ENCODE results near the gene ROGDI.

The ROGDI gene

DNA sequence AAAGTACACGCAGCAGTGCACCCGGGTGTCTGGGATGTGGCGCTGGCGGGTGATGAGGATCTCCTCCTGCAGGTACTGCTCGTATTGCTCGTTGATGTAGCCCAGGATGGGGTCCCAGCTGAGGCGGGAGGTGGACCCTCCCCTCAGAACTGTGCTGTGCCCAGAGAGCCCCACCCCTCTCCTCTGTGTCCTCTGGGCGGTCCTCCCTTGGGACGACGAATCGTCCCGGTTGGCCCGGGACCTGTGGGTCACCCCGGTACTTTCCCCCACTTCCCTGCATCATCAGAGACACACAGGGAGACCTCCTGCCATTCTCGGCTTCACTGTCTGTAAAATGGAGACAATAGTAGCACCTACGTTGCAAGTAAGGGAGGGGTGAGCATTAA is 18.5 kb downstream of the ROGDI start:
- H3K9me3 ChIP-seq (ENCODE audit: control extremely low read depth in 1 of 5, control insufficient read depth in 4 of 5, insufficient read depth in 2 of 5, low read depth in 1 of 5, low read length in 4 of 5): no peaks in the 10 kb centered on the region
- POLR2A ChIA-PET: no interaction called here
- WGBS (ENCODE audit: insufficient coverage): 85% methylated on average over 12 of the region's 16 CpGs
- no peak overlapping the region for H3K27ac ChIP-seq (ENCODE audit: insufficient read depth in 1 of 2, low read depth in 1 of 2, low read length in 2 of 2, poor library complexity in 1 of 2, severe bottlenecking in 2 of 2)
- H3K27me3 ChIP-seq (replicated peaks in 2 of 5; ENCODE audit: control insufficient read depth in 4 of 5, insufficient read depth in 5 of 5, low read length in 4 of 5): no peaks in the 10 kb centered on the region
- CTCF ChIA-PET: no interaction called here
- H3K36me3 ChIP-seq (ENCODE audit: control insufficient read depth in 4 of 4, insufficient read depth in 4 of 4, low read length in 3 of 4): no peaks in the 10 kb centered on the region
- no peaks in the 10 kb centered on the region for H3K4me1 ChIP-seq (ENCODE audit: control extremely low read depth in 1 of 4, control insufficient read depth in 4 of 4, insufficient read depth in 4 of 4, low read length in 3 of 4)
- no peak for DNase-seq
- no peak overlapping the region for H3K4me3 ChIP-seq (ENCODE audit: control insufficient read depth in 1 of 7, extremely low read depth in 1 of 7, insufficient read depth in 4 of 7, low read depth in 2 of 7, low read length in 6 of 7)

DNA sequence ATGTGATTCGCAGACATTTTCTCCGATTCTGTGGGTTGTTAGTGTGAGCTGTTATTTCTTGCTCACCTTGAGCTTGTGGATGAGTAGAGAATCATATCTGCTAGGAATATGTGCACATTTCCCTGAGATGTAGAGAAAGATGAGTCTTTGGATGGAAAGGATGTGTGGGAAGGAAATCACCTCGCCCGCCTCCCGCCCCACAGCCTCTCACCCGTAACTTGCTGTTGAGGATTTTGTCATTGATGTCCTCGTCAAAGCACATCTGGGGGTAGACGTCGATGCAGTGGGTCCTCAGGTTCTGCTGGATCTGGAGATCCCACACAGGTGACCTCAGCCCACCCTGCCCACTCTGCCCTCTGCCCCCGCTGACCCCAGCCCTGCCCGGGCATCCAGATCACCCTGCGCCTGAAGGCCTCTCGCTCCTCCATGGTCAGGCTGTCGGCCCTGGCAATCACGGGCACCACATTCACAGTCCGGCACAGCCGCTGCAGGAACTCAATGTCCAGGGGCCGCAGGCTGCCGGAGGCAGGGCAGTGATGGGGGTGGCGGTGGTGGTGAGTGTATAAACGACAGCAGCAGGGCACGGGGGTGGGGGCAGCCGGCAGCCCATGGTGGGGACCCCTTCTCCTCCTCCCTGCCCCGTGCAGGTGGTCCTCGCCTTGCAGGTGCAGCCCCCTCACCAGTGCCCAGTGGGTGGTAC is 19.0 kb downstream of the ROGDI start:
- DNase-seq: no peak
- CTCF ChIA-PET: interaction anchor here (0.6 kb wide), 1 partner anchor 9 kb away, joined by 3 read pairs; no protein-coding TSS in a partner anchor
- POLR2A ChIA-PET: no interaction called here
- WGBS (ENCODE audit: insufficient coverage): 96% methylated on average over 10 of the region's 25 CpGs
- no peak overlapping the region for H3K27ac ChIP-seq (ENCODE audit: insufficient read depth in 1 of 2, low read depth in 1 of 2, low read length in 2 of 2, poor library complexity in 1 of 2, severe bottlenecking in 2 of 2)
- H3K36me3 ChIP-seq (ENCODE audit: control insufficient read depth in 4 of 4, insufficient read depth in 4 of 4, low read length in 3 of 4): no peaks in the 10 kb centered on the region
- no peaks in the 10 kb centered on the region for H3K27me3 ChIP-seq (replicated peaks in 2 of 5; ENCODE audit: control insufficient read depth in 4 of 5, insufficient read depth in 5 of 5, low read length in 4 of 5)
- H3K9me3 ChIP-seq (ENCODE audit: control extremely low read depth in 1 of 5, control insufficient read depth in 4 of 5, insufficient read depth in 2 of 5, low read depth in 1 of 5, low read length in 4 of 5): no peaks in the 10 kb centered on the region
- H3K4me1 ChIP-seq (ENCODE audit: control extremely low read depth in 1 of 4, control insufficient read depth in 4 of 4, insufficient read depth in 4 of 4, low read length in 3 of 4): no peaks in the 10 kb centered on the region
- H3K4me3 ChIP-seq (ENCODE audit: control insufficient read depth in 1 of 7, extremely low read depth in 1 of 7, insufficient read depth in 4 of 7, low read depth in 2 of 7, low read length in 6 of 7): no peak overlapping the region

DNA sequence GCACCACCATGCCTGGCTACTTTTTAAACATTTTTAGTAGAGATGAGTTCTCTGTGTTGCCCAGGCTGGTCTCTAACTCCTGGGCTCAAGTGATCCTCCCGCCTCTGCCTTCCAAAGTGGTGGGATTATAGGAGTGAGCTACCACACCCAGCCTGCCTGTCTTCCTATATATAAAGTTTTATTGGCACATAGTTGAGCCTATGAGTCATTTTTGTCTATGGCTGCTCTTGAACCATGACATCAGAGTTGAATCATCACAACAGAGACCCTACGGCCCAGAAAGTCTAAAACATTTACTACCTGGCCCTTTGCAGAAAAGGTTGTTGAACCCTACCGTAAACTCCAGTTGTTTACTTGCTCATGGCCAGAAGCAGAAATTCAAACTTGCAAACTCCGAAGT is 22.2 kb downstream of the ROGDI start:
- WGBS (ENCODE audit: insufficient coverage): 97% methylated on average over 3 of the region's 4 CpGs
- Histone ChIP-seq H3K36me3 (ENCODE audit: control insufficient read depth in 4 of 4, insufficient read depth in 4 of 4, low read length in 3 of 4) (no peaks in the 10 kb centered on the region), H3K4me1 (ENCODE audit: control extremely low read depth in 1 of 4, control insufficient read depth in 4 of 4, insufficient read depth in 4 of 4, low read length in 3 of 4) (no peaks in the 10 kb centered on the region), H3K4me3 (ENCODE audit: control insufficient read depth in 1 of 7, extremely low read depth in 1 of 7, insufficient read depth in 4 of 7, low read depth in 2 of 7, low read length in 6 of 7) (no peak overlapping the region), H3K27me3 (replicated peaks in 2 of 5; ENCODE audit: control insufficient read depth in 4 of 5, insufficient read depth in 5 of 5, low read length in 4 of 5) (no peaks in the 10 kb centered on the region), H3K9me3 (ENCODE audit: control extremely low read depth in 1 of 5, control insufficient read depth in 4 of 5, insufficient read depth in 2 of 5, low read depth in 1 of 5, low read length in 4 of 5) (no peaks in the 10 kb centered on the region), H3K27ac (ENCODE audit: insufficient read depth in 1 of 2, low read depth in 1 of 2, low read length in 2 of 2, poor library complexity in 1 of 2, severe bottlenecking in 2 of 2) (no peak overlapping the region)
- DNase-seq: no peak
- CTCF ChIA-PET: no interaction called here
- POLR2A ChIA-PET: no interaction called here

DNA sequence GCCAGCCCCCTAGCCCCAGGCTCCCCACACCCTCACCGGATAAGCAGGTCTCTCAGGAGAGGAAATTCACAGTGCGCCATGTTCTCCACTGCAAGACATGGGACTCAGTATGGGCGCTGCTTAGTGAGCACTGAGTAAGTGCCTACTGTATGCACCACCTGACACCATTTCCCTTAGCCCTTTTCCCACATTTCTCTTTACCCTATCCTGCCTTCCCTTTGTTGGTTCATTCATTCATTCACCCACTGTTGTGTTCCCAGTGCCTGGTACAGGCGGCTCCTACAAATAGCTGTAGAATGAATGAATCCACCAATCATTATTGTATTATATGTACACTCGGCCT is 24.4 kb downstream of the ROGDI start:
- CTCF ChIA-PET: no interaction called here
- H3K4me3 ChIP-seq (ENCODE audit: control insufficient read depth in 1 of 7, extremely low read depth in 1 of 7, insufficient read depth in 4 of 7, low read depth in 2 of 7, low read length in 6 of 7): no peak overlapping the region
- DNase-seq: no peak
- H3K27me3 ChIP-seq (replicated peaks in 2 of 5; ENCODE audit: control insufficient read depth in 4 of 5, insufficient read depth in 5 of 5, low read length in 4 of 5): no peaks in the 10 kb centered on the region
- H3K27ac ChIP-seq (ENCODE audit: insufficient read depth in 1 of 2, low read depth in 1 of 2, low read length in 2 of 2, poor library complexity in 1 of 2, severe bottlenecking in 2 of 2): no peak overlapping the region
- POLR2A ChIA-PET: no interaction called here
- H3K36me3 ChIP-seq (ENCODE audit: control insufficient read depth in 4 of 4, insufficient read depth in 4 of 4, low read length in 3 of 4): no peaks in the 10 kb centered on the region
- H3K4me1 ChIP-seq (ENCODE audit: control extremely low read depth in 1 of 4, control insufficient read depth in 4 of 4, insufficient read depth in 4 of 4, low read length in 3 of 4): no peaks in the 10 kb centered on the region
- no peaks in the 10 kb centered on the region for H3K9me3 ChIP-seq (ENCODE audit: control extremely low read depth in 1 of 5, control insufficient read depth in 4 of 5, insufficient read depth in 2 of 5, low read depth in 1 of 5, low read length in 4 of 5)
- 100% methylated on average over 3 of the region's 5 CpGs for WGBS (ENCODE audit: insufficient coverage)

DNA sequence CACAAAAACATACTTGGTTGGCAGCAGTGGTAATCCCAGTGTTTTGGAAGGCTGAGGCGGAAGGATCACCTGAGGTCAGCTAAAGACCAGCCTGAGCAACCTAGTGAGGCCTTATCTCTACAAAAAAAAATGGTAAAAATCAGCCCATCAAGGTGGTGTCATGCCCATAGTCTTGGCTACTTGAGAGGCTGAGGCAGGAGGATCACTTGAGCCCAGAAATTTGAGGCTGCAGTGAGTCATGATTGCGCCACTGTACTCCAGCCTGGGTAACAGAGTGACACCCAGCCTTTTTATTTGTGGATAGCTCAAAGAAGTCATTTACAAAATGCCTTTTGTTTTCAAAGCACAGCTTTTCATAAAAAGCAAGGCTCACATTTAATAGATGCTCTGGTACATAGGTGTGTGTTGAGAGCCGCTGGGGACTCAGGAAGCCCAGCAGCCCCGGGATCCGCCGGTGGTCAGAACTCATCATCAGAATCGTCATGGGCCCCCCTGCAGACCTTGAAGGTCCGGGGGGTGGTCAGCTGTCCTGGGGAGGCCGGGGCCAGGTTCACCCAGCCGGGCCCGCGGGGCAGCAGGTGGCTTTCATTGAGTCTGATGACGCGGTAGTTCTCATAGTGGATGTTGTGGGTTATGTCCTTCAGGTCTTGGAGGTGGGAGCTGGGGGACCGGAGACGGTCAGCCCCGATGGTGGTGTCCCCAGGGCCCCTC is 24.9 kb downstream of the ROGDI start:
- Histone ChIP-seq H3K9me3 (ENCODE audit: control extremely low read depth in 1 of 5, control insufficient read depth in 4 of 5, insufficient read depth in 2 of 5, low read depth in 1 of 5, low read length in 4 of 5) (no peaks in the 10 kb centered on the region), H3K27me3 (replicated peaks in 2 of 5; ENCODE audit: control insufficient read depth in 4 of 5, insufficient read depth in 5 of 5, low read length in 4 of 5) (no peaks in the 10 kb centered on the region), H3K27ac (ENCODE audit: insufficient read depth in 1 of 2, low read depth in 1 of 2, low read length in 2 of 2, poor library complexity in 1 of 2, severe bottlenecking in 2 of 2) (no peak overlapping the region), H3K4me3 (ENCODE audit: control insufficient read depth in 1 of 7, extremely low read depth in 1 of 7, insufficient read depth in 4 of 7, low read depth in 2 of 7, low read length in 6 of 7) (no peak overlapping the region), H3K36me3 (ENCODE audit: control insufficient read depth in 4 of 4, insufficient read depth in 4 of 4, low read length in 3 of 4) (no peaks in the 10 kb centered on the region), H3K4me1 (ENCODE audit: control extremely low read depth in 1 of 4, control insufficient read depth in 4 of 4, insufficient read depth in 4 of 4, low read length in 3 of 4) (no peaks in the 10 kb centered on the region)
- CTCF ChIA-PET: no interaction called here
- POLR2A ChIA-PET: no interaction called here
- DNase-seq: no peak
- WGBS (ENCODE audit: insufficient coverage): 95% methylated on average over 14 of the region's 17 CpGs

DNA sequence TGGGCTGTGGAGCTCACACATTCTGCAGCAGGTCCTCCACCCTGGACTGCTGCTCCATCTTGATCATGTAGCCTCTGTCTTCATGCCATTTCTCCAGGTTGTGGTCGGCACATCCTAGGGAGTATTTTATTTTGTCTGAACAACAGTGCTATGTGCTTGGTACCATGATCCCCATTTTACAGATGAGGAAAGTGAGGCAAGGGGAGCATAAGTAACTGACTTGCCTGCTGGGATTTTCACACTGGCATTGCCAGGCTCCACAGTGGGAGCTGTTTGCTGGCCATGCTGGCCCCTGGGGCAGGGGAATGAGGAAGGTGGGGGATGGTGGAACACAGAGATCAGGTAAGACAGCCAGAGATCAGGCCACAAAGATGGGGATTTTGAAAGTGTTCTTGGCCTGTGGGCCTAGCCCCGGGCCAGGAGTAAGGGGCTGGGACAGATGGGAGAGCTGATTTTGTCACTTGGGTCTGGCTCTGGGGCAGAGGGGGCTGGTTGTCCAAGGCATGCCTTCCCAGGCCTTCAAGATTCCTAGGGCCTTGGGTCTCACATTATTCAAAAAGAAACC is 26.2 kb downstream of the ROGDI start:
- Histone ChIP-seq H3K27ac (ENCODE audit: insufficient read depth in 1 of 2, low read depth in 1 of 2, low read length in 2 of 2, poor library complexity in 1 of 2, severe bottlenecking in 2 of 2) (no peak overlapping the region), H3K4me3 (ENCODE audit: control insufficient read depth in 1 of 7, extremely low read depth in 1 of 7, insufficient read depth in 4 of 7, low read depth in 2 of 7, low read length in 6 of 7) (no peak overlapping the region), H3K4me1 (ENCODE audit: control extremely low read depth in 1 of 4, control insufficient read depth in 4 of 4, insufficient read depth in 4 of 4, low read length in 3 of 4) (no peaks in the 10 kb centered on the region), H3K36me3 (ENCODE audit: control insufficient read depth in 4 of 4, insufficient read depth in 4 of 4, low read length in 3 of 4) (no peaks in the 10 kb centered on the region), H3K9me3 (ENCODE audit: control extremely low read depth in 1 of 5, control insufficient read depth in 4 of 5, insufficient read depth in 2 of 5, low read depth in 1 of 5, low read length in 4 of 5) (no peaks in the 10 kb centered on the region), H3K27me3 (replicated peaks in 2 of 5; ENCODE audit: control insufficient read depth in 4 of 5, insufficient read depth in 5 of 5, low read length in 4 of 5) (no peaks in the 10 kb centered on the region)
- ChIA-PET CTCF (no interaction called here), POLR2A (no interaction called here)
- 94% methylated on average over 2 of the region's 2 CpGs for WGBS (ENCODE audit: insufficient coverage)
- no peak for DNase-seq

DNA sequence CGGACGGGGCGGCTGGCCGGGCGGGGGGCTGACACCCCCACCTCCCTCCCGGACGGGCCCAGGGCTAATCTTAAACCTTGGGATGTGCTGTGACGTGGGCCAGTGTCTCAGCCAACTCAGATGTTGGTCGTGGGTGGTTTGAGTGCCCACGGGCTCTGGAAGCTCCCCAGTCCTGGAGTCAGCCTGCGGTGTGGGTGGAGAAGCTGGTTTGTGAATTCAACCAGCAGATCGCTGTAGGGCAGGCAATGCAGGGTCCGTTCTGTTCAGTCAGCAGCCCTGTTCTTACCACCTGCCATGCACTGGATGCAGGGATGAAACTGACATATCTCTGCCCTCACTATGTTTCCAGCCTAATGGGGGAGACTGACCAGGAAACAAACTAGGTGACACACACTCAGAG is 27.4 kb downstream of the ROGDI start:
- no peak for DNase-seq
- Histone ChIP-seq H3K9me3 (ENCODE audit: control extremely low read depth in 1 of 5, control insufficient read depth in 4 of 5, insufficient read depth in 2 of 5, low read depth in 1 of 5, low read length in 4 of 5) (no peaks in the 10 kb centered on the region), H3K27me3 (replicated peaks in 2 of 5; ENCODE audit: control insufficient read depth in 4 of 5, insufficient read depth in 5 of 5, low read length in 4 of 5) (no peaks in the 10 kb centered on the region), H3K36me3 (ENCODE audit: control insufficient read depth in 4 of 4, insufficient read depth in 4 of 4, low read length in 3 of 4) (no peaks in the 10 kb centered on the region), H3K4me1 (ENCODE audit: control extremely low read depth in 1 of 4, control insufficient read depth in 4 of 4, insufficient read depth in 4 of 4, low read length in 3 of 4) (no peaks in the 10 kb centered on the region), H3K27ac (ENCODE audit: insufficient read depth in 1 of 2, low read depth in 1 of 2, low read length in 2 of 2, poor library complexity in 1 of 2, severe bottlenecking in 2 of 2) (no peak overlapping the region), H3K4me3 (ENCODE audit: control insufficient read depth in 1 of 7, extremely low read depth in 1 of 7, insufficient read depth in 4 of 7, low read depth in 2 of 7, low read length in 6 of 7) (no peak overlapping the region)
- ChIA-PET CTCF (no interaction called here), POLR2A (no interaction called here)
- WGBS (ENCODE audit: insufficient coverage): 94% methylated on average over 12 of the region's 13 CpGs
